Measurements from ENCODE around the gene RIN3. TPM values are rescaled to one million over a fixed set of nuclear protein-coding genes. Genes with fewer than 3 reads are reported as not detected.

RIN3 gene
- total RNA-seq, 1 experiment from 2014 or later: 10.9 TPM

DNA sequence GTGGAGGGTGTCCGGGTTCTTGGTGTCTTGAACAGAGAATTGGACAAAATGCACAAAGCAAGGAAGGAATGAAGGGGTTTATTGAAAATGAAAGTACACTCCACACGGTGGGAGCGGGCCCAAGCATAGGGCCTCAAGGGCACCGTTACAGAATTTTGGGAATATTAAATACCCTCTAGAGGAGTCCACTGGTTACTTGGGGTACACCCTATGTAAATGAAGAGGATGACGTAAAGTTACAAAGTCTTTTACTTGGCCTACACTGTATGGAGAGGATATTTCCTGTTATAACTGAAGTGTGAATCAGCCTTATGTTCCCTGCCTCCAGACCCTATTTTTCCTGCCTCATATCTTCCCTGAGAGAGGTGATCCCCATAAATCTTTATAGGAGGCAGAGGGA is 102.6 kb downstream of the RIN3 start:
- H3K27me3 ChIP-seq (ENCODE audit: control insufficient read depth, insufficient read depth, low read length): no peaks in the 10 kb centered on the region
- no TSS peak for BruUV-seq (replicated peaks)
- ATAC-seq: no peak
- TF ChIP-seq POLR2AphosphoS5 (IDR thresholded peaks at IDR 0.05; ENCODE audit: low read depth, low read length) (no peak), TCF7L2 (IDR thresholded peaks at IDR 0.05; ENCODE audit: low read depth, low read length) (no peak), SIN3A (IDR thresholded peaks at IDR 0.05; ENCODE audit: borderline replicate concordance, insufficient read depth, low read depth, low read length) (no peak)
- TF ChIP-seq, protein P1, sequence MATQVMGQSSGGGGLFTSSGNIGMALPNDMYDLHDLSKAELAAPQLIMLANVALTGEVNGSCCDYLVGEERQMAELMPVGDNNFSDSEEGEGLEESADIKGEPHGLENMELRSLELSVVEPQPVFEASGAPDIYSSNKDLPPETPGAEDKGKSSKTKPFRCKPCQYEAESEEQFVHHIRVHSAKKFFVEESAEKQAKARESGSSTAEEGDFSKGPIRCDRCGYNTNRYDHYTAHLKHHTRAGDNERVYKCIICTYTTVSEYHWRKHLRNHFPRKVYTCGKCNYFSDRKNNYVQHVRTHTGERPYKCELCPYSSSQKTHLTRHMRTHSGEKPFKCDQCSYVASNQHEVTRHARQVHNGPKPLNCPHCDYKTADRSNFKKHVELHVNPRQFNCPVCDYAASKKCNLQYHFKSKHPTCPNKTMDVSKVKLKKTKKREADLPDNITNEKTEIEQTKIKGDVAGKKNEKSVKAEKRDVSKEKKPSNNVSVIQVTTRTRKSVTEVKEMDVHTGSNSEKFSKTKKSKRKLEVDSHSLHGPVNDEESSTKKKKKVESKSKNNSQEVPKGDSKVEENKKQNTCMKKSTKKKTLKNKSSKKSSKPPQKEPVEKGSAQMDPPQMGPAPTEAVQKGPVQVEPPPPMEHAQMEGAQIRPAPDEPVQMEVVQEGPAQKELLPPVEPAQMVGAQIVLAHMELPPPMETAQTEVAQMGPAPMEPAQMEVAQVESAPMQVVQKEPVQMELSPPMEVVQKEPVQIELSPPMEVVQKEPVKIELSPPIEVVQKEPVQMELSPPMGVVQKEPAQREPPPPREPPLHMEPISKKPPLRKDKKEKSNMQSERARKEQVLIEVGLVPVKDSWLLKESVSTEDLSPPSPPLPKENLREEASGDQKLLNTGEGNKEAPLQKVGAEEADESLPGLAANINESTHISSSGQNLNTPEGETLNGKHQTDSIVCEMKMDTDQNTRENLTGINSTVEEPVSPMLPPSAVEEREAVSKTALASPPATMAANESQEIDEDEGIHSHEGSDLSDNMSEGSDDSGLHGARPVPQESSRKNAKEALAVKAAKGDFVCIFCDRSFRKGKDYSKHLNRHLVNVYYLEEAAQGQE (IDR thresholded peaks at IDR 0.05; ENCODE audit: insufficient read depth in 1 of 2, low read depth in 2 of 2, low read length in 1 of 2): no peak
- POLR2A ChIA-PET: no interaction called here
- no peaks in the 10 kb centered on the region for H3K36me3 ChIP-seq (ENCODE audit: control insufficient read depth, insufficient read depth, low read length)
- H3K4me3 ChIP-seq (ENCODE audit: low read depth in 2 of 2, low read length in 2 of 2): no peak overlapping the region
- intact Hi-C loops (cut with micrococcal nuclease; ENCODE audit: unreplicated experiment): no loop called here
- H3K9me3 ChIP-seq (ENCODE audit: control insufficient read depth, insufficient read depth, low read depth, low read length): no peaks in the 10 kb centered on the region
- in situ Hi-C loops (cut with HindIII; ENCODE audit: low pct_unique_long_range_greater_than_20kb, low sequenced_read_pairs): no loop called here
- no peak for DNase-seq (ENCODE audit: low read depth, low spot score)
- CTCF ChIA-PET: no interaction called here
- no peaks in the 10 kb centered on the region for H3K4me1 ChIP-seq (ENCODE audit: control insufficient read depth, insufficient read depth, low read length)
- no peak overlapping the region for H3K27ac ChIP-seq (ENCODE audit: low read length)

DNA sequence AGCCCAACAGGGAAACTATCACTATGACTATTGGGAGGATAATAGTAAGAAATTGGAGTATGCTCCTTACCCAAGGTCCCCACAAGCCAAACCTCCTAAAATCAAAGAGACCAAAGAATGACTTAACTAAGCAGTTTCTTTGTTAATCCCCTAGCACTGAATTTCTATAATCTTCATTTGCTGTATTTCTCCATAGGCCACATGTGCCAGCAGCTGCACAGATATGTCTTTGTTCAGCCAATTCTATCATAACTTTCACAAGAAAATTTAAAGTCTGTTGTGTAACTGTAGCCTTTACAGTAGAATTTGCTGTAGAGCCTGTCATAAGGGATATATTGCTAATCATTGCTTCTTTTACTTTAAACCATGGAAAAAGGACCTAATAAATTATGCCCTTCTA is 104.0 kb downstream of the RIN3 start:
- DNase-seq (ENCODE audit: low read depth, low spot score) (no peak), ATAC-seq (no peak)
- Histone ChIP-seq H3K4me1 (ENCODE audit: control insufficient read depth, insufficient read depth, low read length) (no peaks in the 10 kb centered on the region), H3K9me3 (ENCODE audit: control insufficient read depth, insufficient read depth, low read depth, low read length) (no peaks in the 10 kb centered on the region), H3K36me3 (ENCODE audit: control insufficient read depth, insufficient read depth, low read length) (no peaks in the 10 kb centered on the region), H3K4me3 (ENCODE audit: low read depth in 2 of 2, low read length in 2 of 2) (no peak overlapping the region), H3K27ac (ENCODE audit: low read length) (no peak overlapping the region), H3K27me3 (ENCODE audit: control insufficient read depth, insufficient read depth, low read length) (no peaks in the 10 kb centered on the region)
- ChIA-PET CTCF (no interaction called here), POLR2A (no interaction called here)
- intact Hi-C loops (cut with micrococcal nuclease; ENCODE audit: unreplicated experiment) (no loop called here), in situ Hi-C loops (cut with HindIII; ENCODE audit: low pct_unique_long_range_greater_than_20kb, low sequenced_read_pairs) (no loop called here)
- no peak for TF ChIP-seq SIN3A (IDR thresholded peaks at IDR 0.05; ENCODE audit: borderline replicate concordance, insufficient read depth, low read depth, low read length)
- TF ChIP-seq CTCF (IDR thresholded peaks at IDR 0.05): no peak
- no peak for TF ChIP-seq POLR2AphosphoS5 (IDR thresholded peaks at IDR 0.05; ENCODE audit: low read depth, low read length)
- no peak for TF ChIP-seq TCF7L2 (IDR thresholded peaks at IDR 0.05; ENCODE audit: low read depth, low read length)
- TF ChIP-seq, protein P1 (IDR thresholded peaks at IDR 0.05; ENCODE audit: insufficient read depth in 1 of 2, low read depth in 2 of 2, low read length in 1 of 2): no peak
- BruUV-seq (replicated peaks): no TSS peak

Data from Panc1 (cell line).